K562 (cell line): ENCODE data around the gene RTF1. TPM values are rescaled to one million over a fixed set of nuclear protein-coding genes. Genes with fewer than 3 reads are reported as not detected.

ENCODE experiments used
- CBFA2T3 ChIP-seq: fragments of 450-650 bp; IDR thresholded peaks from 2 replicates; pipeline ENCODE4 v1.6.1; 2017
- CBX1 ChIP-seq: sonication (generic); IDR thresholded peaks from 2 replicates; pipeline ENCODE4 v1.6.1; 2016; ENCODE audit warnings: antibody characterized with exemption, low read depth, mild to moderate bottlenecking
- CGGBP1 ChIP-seq: fragments of 250-450 bp; sonication (Bioruptor Pico); IDR thresholded peaks from 2 replicates; pipeline ENCODE4 v1.9.0; 2021; ENCODE audit warnings: mild to moderate bottlenecking
- CTBP1 ChIP-seq: fragments of 450-650 bp; IDR thresholded peaks from 2 replicates; pipeline ENCODE4 v1.6.1; 2016; ENCODE audit warnings: borderline replicate concordance
- CTCF ChIP-seq, 3 experiments: IDR thresholded peaks in 2 of 3; conservative IDR thresholded peaks in 1 of 3; 2 replicates each; pipeline ENCODE4 v1.5.1; 2011 to 2012; ENCODE audit warnings: low read length in 3 of 3, mild to moderate bottlenecking in 3 of 3, control low read depth in 2 of 3, improper control_type of control experiment in 1 of 3, inconsistent platforms in 1 of 3, low read depth in 1 of 3, mixed read lengths in 1 of 3, moderate library complexity in 1 of 3; ENCODE audit not compliant: insufficient read depth in 2 of 3
- DACH1 ChIP-seq: fragments of 450-650 bp; IDR thresholded peaks from 2 replicates; pipeline ENCODE4 v1.6.1; 2018; ENCODE audit not compliant: partially characterized antibody
- DPF2 ChIP-seq: fragments of 450-650 bp; IDR thresholded peaks from 2 replicates; pipeline ENCODE4 v1.6.1; 2016
- GTF2B ChIP-seq: IDR thresholded peaks from 2 replicates; pipeline ENCODE4 v1.6.1; 2011; ENCODE audit not compliant: insufficient read length; ENCODE audit errors: extremely low read depth
- HNRNPK ChIP-seq: fragments of 200-400 bp; formaldehyde crosslinking; IDR thresholded peaks from one replicate; pipeline ENCODE4 v1.6.1; 2018; ENCODE audit warnings: mild to moderate bottlenecking, low read depth, low read length; ENCODE audit not compliant: poor library complexity, severe bottlenecking
- KDM5B ChIP-seq: fragments of 200-600 bp; sonication (generic); IDR thresholded peaks from 2 replicates; pipeline ENCODE4 v1.6.1; 2012; ENCODE audit warnings: low read depth, mild to moderate bottlenecking, moderate library complexity, low read length, control low read depth, inconsistent platforms; ENCODE audit not compliant: insufficient replicate concordance
- L3MBTL2 ChIP-seq: fragments of 450-650 bp; IDR thresholded peaks from 2 replicates; pipeline ENCODE4 v1.6.1; 2016; ENCODE audit warnings: mild to moderate bottlenecking, moderate library complexity
- MEF2D ChIP-seq: conservative IDR thresholded peaks from 2 replicates; pipeline ENCODE4 v1.6.1; 2016; ENCODE audit warnings: low read depth, missing genetic modification characterization, missing compliant biosample characterization
- NCOA1 ChIP-seq: fragments of 450-650 bp; IDR thresholded peaks from 2 replicates; pipeline ENCODE4 v1.6.1; 2016; ENCODE audit warnings: low read depth
- NFIC ChIP-seq: fragments of 450-650 bp; IDR thresholded peaks from 2 replicates; pipeline ENCODE4 v1.6.1; 2017; ENCODE audit warnings: mild to moderate bottlenecking, inconsistent platforms
- PATZ1 ChIP-seq: fragments of 250-450 bp; sonication (Bioruptor Pico); IDR thresholded peaks from 2 replicates; pipeline ENCODE4 v1.5.0; 2020; ENCODE audit warnings: mild to moderate bottlenecking, borderline replicate concordance
- POLR2A ChIP-seq: fragments of 450-650 bp; conservative IDR thresholded peaks from 2 replicates; pipeline ENCODE4 v1.6.1; 2016
- SAFB2 ChIP-seq: fragments of 200-400 bp; formaldehyde crosslinking; IDR thresholded peaks from 2 replicates; pipeline ENCODE4 v1.6.1; 2018; ENCODE audit warnings: borderline replicate concordance, low read length, low read depth, moderate library complexity; ENCODE audit not compliant: severe bottlenecking
- SMAD3 ChIP-seq: fragments of 450-650 bp; formaldehyde crosslinking; conservative IDR thresholded peaks from 2 replicates; pipeline ENCODE4 v1.4.0; 2020; ENCODE audit warnings: mild to moderate bottlenecking
- SMAD4 ChIP-seq: fragments of 250-450 bp; sonication (Bioruptor Pico); conservative IDR thresholded peaks from 2 replicates; pipeline ENCODE4 v1.8.0; 2021; ENCODE audit warnings: inconsistent platforms, mild to moderate bottlenecking, moderate library complexity
- TAF7 ChIP-seq: fragments of 450-650 bp; IDR thresholded peaks from 2 replicates; pipeline ENCODE4 v1.6.1; 2016; ENCODE audit warnings: missing genetic modification characterization, missing compliant biosample characterization
- THRA ChIP-seq: fragments of 450-650 bp; IDR thresholded peaks from 2 replicates; pipeline ENCODE4 v1.6.1; 2017; ENCODE audit warnings: mild to moderate bottlenecking, moderate library complexity
- ZBTB7A ChIP-seq: IDR thresholded peaks from 2 replicates; pipeline ENCODE4 v1.6.1; 2011; ENCODE audit warnings: low read depth, mild to moderate bottlenecking, low read length, moderate library complexity, borderline replicate concordance; ENCODE audit not compliant: control insufficient read depth
- ZNF507 ChIP-seq: conservative IDR thresholded peaks from 2 replicates; pipeline ENCODE4 v1.6.1; 2017; ENCODE audit warnings: missing genetic modification characterization, missing compliant biosample characterization
- ZNF77 ChIP-seq: fragments of 250-450 bp; sonication (Bioruptor Pico); IDR thresholded peaks from 2 replicates; pipeline ENCODE4 v1.5.0; 2020
- polyA plus RNA-seq, 8 experiments: library from polyadenylated mRNA; depleted of rRNA in 4 of 8; stranded (reverse) in 5 of 8; unstranded in 3 of 8; fragments of >200 nt; fragmentation: Nextera tagmentation in 2 of 8; fragmentation: Illumina TruSeq in 1 of 8; extraction: Ambion mirVana in 2 of 8; extraction: Trizol in 1 of 8; gene quantifications; 2 replicates each; pipeline versions ENCODE4 v1.2.1 to v1.2.3, GENCODE V29; 2011 to 2014; ENCODE audit warnings: inconsistent platforms in 1 of 8, missing spikeins in 1 of 8
- total RNA-seq, 7 experiments: library from RNA; depleted of rRNA in 6 of 7; stranded (reverse); fragments of >200 nt in 6 of 7; fragmentation: Illumina TruSeq in 2 of 7; extraction: Trizol in 2 of 7; gene quantifications; 2 replicates each; pipeline versions ENCODE4 v1.2.1 to v1.2.3, GENCODE V29; 2011 to 2021; ENCODE audit warnings: low replicate concordance in 1 of 7

Gene RTF1
- total and polyA plus RNA-seq, 9 of the 15 experiments (the other 6 are each of a cell fraction or from before 2014, with no cell fraction given) = 7.6 to 69.5 (median 31.5) TPM

GRCh38 chr15:41513506-41514227 is 96.8 kb downstream of the RTF1 start, which contains the start of gene LTK (continued):
- TF ChIP-seq DACH1 = no peak
- no peak for TF ChIP-seq MEF2D (tag)
- TF ChIP-seq NFIC = no peak
- TF ChIP-seq SMAD3 = no peak
- peak; percentile 87; the same call in 1 of the 2 replicates for TF ChIP-seq CTBP1
- TF ChIP-seq PATZ1 (CRISPR knock-in tag) = no peak
- TF ChIP-seq ZNF507 (tag) = no peak
- no peak for TF ChIP-seq CBX1
- TF ChIP-seq HNRNPK = no peak
- peak; percentile 85 for TF ChIP-seq SMAD4 (CRISPR knock-in tag)
- no peak for TF ChIP-seq KDM5B
- peak; percentile 54; the same call in 1 of the 2 replicates for TF ChIP-seq ZBTB7A
- peak; percentile 72 for TF ChIP-seq POLR2A
- TF ChIP-seq ZNF77 (CRISPR knock-in tag) = no peak
- TF ChIP-seq NCOA1 = no peak
- TF ChIP-seq L3MBTL2 = peak; percentile 51
- TF ChIP-seq GTF2B = no peak
- no peak for TF ChIP-seq CGGBP1 (CRISPR knock-in tag)
- no peak for TF ChIP-seq SAFB2
- no peak for TF ChIP-seq TAF7 (tag)
- peak; percentile 15 for TF ChIP-seq CBFA2T3
- no peak for TF ChIP-seq THRA
- TF ChIP-seq CTCF (IDR thresholded peaks at IDR 0.05 in 2 of 3, conservative IDR thresholded peaks at IDR 0.05 in 1 of 3; ENCODE audit: insufficient read depth in 2 of 3, low read depth in 1 of 3, low read length in 3 of 3) = 0 out of 6 replicates have a peak, but pooled peaks of 2 of the 3 experiments have one; percentile 7 to 18
- TF ChIP-seq DPF2 = 0 out of 2 replicates have a peak, but pooled peaks have one; percentile 28
